ENCODE measurements around the gene YWHAB.

The YWHAB gene

DNA sequence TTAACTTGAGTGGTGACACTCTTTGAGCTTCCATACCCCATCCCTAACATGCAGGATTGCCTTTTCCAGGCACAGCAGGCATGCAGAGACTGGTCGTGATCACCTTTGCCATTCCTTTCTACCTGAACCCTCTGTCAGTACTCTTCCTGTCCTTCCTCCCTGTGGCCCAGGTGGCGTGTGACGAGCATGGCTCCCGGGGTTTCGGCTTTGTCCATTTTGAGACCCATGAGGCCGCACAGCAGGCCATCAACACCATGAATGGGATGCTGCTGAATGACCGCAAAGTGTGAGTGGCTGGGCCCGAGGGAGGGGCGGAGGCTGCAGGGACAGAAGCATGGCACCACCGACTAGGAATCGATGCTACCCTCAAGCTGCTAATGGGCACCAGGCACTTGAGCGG, 31.1 kb downstream of the YWHAB start:
- no peak for DNase-seq

DNA sequence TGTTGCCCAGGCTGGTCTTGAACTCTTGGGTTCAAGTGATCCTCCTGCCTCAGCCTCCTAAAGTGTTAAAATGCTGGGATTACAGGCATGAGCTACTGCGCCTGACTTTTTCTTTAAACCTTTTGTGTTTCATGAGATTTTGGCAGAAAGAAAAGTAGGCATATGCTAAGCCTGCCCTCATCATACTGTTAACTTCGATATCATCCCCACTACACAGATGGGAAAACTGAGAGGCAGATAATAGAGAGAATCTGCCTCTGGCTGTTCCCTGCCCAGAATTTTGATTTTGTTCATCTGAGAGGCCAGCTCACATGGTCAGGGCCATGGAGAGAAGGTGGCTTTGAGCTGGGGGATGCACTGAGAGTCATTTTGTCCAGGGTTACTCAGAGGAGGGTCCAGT, 31.9 kb downstream of the YWHAB start:
- DNase-seq, result no peak

DNA sequence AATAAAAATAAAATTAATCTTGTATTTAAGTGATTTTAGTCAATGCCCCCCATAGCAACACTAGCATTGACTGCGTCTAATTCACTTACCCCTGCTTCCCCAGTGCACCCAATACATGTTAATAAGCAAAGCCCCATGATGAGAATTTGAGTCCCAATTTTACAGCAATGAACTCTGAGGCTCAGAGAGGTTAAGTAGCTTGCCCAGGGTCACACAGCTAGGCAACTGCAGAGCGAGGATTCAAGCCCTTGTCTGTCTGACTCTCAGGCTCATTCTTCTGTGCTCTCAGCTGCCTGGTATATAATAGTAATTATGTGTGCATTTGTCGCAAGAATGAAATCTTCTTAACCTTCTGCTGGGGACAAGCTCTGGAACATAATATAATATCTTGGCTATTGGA, 32.8 kb downstream of the YWHAB start:
- no peak for DNase-seq

DNA sequence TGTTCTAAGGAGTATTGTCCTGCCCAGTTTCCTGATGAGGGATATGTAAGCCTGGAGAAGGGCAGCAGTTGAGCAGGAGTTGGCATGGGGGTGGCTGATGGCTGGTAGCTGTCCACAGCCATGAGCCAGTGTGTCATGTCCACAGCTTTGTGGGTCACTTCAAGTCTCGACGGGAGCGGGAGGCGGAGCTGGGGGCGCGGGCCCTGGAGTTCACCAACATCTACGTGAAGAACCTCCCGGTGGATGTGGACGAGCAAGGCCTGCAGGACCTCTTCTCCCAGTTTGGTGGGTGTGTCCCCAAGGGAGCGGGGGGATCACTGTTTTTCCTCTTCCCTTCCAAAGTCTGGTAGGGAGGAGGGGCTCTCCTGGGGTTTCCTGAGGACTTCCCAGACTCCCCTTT, 33.3 kb downstream of the YWHAB start:
- no peak for DNase-seq

DNA sequence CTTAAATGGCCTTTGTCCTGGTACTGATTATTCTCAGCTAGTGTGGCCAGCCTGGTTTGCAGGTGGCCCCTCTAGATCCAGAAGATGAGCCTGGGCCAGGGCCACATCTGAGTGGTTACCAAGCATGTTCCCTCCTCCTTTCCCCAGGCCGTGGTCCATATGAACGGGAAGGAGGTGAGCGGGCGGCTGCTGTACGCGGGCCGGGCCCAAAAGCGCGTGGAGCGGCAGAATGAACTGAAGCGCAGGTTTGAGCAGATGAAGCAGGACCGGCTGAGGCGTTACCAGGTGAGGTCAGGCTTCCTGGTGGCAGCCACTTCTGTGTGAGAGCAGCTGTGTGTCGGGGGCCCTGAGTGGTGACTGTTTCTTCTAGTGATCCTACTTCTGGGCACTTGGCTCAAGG, 35.9 kb downstream of the YWHAB start:
- no peak for DNase-seq

DNA sequence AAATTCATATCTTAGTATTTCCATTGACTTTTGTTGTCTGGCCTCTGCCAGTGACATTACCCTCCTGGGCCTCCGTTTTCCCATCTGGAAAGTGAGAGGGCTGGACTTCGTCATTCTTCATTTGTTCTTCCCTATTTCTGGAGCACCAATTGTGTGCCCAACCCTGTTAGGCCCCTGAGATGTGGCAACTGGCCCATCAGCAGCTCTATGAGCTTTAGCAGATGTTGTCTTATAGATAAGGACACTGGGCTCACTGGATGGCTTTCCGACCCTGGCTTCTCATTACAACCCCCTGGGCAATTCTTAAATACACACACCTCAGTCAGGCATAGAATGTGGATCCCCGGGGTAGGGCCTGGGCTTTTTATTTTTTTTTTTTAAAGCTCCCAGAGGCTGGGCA, 39.0 kb downstream of the YWHAB start:
- no peak for DNase-seq

DNA sequence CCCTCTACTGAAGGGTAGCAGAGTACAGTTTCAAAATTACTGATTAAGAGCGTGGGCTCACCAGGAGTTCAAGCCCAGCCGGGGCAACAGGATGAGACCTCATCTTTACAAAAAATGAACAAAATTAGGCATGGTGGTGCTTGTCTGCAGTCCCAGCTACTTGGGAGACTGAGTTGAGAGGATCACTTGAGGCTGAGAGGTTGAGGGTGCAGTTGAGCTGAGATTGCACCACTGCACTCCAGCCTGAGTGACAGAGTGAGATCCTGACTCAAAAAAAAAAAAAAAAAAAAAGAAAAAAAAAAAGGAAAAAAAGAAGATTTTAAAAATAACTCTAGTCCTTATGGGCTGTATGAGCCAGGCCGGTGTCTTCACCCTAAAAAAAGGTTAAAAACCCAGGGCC, 43.1 kb downstream of the YWHAB start:
- no peak for DNase-seq

DNA sequence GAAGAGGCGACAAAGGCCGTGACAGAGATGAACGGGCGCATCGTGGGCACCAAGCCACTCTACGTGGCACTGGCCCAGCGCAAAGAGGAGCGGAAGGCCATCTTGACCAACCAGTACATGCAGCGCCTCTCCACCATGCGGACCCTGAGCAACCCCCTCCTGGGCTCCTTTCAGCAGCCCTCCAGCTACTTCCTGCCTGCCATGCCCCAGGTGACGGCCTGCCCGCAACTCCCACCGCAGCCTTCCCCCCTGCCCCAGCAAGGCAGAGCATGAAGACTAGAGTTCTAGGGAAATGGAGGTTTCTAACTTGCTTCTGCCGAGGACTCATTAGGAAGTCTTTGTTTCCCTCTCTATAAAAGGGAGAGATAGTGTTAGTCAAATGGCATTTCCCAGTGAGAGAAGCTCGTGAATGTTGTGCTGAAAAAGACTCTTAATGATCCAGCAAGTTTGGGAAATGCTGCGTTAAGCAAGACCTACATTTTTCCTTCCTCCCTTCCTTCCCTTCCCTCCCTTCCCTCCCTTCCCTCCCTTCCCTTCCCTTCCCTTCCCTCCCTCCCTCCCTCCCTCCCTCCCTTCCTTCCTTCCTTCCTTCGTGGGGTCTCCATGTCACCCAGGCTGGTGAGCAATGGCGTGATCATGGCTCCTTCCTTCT, 45.1 kb downstream of the YWHAB start:
- DNase-seq, result no peak

DNA sequence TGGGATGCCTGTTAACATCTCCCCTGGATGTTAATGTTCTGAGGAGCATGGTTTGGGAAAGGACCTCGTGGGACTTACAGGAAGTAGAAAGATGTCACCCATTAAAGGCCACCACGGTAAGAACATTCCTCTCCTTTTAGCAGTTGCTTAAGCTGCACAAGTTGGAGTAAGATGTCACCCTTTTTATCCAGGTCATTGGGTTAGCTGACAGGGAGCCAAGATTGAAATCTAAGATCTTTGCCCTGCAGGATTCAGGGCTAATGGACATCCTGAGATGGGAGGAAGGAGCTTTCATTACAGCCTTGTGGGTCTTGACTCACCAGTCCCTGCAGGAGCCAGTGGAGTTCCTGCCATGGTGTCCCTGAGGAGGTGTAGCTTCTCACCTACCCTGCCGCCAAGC, 46.4 kb downstream of the YWHAB start:
- DNase-seq, result no peak

DNA sequence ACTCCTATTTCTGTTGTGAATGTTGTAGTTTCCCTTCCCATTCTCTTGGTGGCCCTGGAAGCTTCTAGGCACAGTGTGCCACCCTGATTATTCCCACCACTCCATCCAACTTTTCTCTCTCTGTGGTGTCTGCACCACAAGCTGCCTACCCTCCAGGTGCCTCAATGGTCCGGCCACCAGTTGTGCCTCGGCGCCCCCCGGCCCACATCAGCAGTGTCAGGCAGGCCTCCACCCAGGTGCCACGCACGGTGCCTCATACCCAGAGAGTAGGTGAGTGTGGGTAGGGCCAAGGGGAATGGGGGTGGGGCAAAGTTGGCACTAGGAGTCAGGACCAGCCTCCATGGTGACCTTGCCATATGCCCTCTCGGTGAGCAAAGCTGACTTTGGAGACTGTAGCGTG, 47.4 kb downstream of the YWHAB start:
- DNase-seq, result no peak

DNA sequence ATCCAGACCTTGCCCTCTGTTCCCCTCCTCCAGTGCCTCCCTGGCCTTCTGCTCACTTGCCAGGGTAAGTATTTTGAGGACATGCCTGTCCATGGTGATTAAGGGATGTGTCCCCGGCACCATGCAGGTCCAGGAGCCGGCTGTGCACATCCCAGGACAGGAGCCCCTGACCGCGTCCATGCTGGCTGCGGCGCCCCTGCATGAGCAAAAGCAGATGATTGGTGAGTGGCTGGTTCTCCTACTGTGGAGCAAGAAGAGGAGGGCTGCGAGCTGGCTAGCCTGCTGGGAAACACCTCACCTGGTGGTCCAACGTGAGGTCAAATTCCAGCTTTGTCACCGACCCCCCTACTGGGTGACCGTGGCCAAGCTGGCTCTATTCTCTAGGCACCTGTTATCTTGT, 51.0 kb downstream of the YWHAB start:
- no peak for DNase-seq

DNA sequence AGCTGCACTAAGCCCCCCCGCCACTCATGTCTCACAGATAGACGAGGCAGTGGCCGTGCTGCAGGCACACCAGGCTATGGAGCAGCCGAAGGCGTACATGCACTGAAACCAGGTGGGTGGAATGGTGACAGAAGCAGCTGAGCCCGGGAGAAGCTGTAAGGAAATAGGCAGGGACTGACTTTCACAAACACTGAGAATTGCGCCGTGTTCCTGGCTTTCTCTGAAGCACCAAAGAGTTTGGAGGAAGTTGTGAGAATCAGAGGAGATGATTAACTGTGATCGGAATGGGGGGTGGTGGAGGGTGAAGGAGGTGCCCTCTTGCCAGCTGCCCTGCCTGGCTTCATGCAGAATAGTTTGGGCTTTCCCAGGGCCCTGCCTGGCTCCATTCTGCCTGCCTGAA, 53.1 kb downstream of the YWHAB start:
- DNase-seq, result no peak

DNA sequence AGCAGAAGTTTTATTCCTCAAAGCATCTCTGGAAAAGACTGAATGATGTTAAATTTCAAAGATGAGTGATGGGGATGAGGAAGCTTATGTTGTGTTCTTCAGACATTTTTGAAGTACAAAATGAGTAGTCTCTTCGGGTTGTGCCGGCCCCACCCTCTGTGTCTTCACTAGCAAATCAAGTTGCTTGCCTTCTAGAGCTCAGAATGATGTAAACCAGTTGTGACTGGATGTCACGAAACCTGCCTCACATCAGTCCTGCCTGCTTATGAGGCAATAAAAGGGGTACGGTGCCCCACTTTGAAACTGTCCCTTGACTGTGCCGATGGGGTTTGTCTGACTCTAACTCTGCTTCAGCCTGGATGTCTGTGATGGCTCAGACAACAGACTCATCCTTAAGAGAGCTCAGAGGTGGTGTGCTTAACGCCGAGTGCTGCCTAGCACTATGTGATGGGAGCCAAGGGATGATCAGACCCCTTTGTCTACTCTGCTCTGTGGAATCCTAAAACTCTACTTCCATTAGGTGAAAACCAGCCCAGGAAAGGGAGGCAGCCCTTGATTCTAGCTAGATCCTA, 55.7 kb downstream of the YWHAB start:
- DNase-seq, result no peak

DNA sequence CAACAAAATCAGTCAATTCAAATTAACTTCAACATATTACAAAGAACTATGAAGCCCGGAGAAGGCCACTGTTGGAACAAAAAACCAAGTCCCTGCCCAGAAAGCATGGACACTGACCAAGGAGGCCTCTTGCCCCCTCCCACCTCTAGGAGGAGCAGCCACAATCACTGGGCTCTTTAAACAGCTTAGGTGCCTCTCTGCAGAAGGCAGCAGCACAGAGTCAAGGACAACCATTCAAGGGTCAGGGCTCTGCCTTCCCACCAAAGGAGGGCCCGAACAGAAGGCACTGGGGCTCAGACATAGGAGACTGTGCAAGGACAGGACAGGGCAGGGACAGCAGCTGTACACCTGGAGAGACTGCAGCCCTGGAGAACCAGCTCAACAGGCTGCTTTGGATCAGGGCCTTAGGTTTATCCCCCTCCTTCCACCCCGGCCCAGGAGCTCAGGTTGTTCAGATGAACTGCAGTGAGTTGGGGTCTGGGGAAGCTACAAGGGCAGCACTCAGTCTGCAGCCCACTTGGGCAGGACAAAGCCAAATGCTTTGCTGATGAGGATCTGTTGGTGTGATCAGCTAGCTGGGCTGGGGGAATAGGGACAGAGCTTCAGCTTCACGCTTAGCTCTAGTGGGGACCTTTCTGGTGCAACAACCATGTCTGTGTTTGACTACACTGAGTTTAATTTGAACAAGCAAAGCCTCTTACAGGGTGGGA, 56.9 kb downstream of the YWHAB start:
- no peak for DNase-seq

DNA sequence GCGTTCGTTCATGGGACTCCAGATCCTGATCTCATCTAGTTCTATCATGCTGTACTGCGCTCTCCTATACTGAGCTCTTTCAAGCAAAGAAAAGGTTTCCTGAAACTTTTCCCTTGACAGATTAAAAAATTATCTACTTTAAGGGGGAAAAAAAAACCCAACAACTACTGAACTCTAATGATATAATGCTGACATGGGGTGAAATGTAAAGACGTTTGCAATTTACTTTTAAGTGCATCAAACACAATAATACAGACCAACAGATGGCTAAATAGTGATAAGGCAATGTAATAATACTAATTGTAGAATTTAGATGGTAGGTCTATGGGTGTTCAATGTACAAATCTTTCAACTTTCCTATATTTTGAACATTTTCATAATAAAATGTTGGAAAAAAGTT, 58.3 kb downstream of the YWHAB start:
- DNase-seq, result no peak

DNA sequence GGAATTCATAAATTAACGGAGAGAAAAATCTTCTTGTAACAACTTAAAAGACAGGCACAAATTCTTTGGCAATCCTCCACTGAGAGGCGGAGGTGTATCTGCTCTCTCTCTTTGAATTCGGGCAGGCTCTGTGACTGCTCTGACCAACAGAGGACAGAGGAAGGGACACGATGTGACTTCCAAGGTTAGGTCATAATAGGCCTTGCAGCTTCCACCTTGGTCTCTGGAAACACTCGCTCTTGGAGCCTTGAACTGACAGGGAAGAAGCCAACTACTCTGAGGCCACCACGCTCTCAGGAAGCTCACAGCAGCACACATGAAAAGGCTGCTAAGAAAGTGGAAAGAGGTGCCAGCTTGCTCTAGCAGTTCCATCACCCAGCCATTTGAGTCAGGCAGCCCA, 59.8 kb downstream of the YWHAB start:
- DNase-seq, result no peak

DNA sequence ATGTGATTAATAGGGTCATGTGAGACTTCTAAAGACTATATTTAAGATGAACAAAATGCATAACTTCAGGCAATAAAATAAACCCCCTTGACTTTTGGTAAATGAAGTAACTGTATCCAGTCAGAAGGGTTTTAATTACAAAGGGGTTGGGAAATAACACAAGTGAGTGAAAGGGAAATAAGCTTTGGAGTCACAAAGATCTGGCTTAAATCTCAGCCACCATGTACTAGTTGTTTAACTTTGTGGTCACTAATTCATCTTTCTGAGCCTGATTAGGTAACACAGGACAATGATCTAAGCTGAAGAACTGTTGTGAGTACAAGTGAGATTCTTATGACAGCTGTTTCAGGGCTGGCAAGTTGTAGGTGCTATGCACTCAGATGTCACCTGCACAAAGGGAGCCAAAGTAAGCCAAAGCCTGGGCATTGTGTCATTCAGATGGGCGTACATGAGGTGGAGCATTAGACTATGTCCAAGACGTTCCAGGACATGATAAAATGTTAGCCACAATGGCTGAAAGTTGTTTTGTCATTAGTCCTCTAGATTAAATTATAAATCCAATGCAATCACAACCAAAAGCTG, 60.9 kb downstream of the YWHAB start:
- no peak for DNase-seq

DNA sequence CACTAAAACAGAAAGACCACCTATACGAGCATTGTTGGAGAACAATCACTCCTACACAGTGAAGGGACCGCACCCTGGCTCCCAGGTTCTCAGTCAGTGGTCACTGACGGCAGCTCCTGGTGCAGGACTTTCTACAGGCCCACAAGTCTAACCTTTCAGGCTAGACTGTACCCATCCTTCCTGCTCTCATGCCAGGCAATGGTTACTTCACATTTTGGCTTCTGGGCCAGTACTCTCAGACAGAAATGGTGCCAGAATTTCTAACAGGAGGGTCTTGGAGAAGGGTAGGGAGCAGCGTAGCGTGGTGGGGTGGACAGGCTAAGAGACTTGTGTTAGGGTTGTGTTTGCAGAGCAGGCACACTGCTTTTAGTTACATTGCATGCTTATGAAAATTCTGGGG, 62.6 kb downstream of the YWHAB start:
- no peak for DNase-seq

DNA sequence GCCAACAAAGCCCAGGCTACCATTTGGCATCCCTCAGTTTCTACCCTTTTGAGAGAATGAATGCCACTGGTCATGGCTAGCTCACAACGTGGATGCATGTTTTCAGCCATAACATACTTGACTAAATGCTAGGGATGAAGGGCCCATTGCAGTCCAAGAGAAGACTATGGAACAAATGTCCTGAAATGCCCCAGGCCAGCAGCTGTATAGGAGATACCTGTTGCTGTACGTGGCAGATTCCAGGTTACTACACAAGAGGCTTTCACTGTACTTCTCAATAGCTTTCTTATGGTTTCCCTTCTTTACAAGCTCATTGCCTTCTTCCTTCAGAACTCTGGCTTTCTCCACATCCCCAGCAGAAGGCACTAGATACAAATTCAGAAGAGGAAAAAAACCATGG, 63.0 kb downstream of the YWHAB start:
- DNase-seq, result no peak

DNA sequence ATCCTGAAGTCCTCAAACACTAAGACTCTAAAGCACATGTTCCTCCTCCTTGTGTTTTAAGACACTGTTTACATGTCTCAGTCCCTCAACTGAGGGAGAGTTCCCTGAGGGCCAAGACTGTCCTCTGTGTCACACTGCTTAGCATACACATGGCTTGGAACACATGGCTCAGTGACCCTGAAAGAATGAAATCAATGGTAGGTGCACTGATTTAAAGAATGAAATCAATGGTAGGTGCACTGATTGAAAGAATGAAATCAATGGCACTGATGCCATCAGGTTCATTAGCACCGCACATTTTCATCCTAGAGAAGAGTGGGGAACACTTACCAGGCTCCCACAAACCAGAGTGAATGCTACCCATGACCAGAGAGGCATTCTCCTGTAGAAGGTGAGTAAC, 64.9 kb downstream of the YWHAB start:
- DNase-seq, result no peak

DNA sequence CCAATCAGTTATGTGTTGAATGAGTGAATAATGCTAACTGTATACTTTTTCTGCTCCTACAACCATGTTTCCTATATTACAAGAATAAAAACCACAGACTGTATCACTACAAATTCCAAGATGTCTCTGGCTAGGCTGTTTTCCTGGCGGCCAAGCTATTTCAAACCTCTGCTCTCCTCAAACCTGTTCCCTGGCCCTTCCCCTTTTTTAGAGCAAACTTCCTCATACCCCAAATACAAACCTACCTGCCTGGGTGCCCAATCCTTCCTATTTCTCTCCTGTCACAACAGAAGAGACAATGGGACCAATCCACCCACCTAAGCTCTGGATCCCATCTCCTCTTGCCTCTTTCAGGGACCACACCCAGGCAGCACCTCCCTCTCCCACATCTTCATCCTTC, 67.2 kb downstream of the YWHAB start:
- DNase-seq, result no peak

DNA sequence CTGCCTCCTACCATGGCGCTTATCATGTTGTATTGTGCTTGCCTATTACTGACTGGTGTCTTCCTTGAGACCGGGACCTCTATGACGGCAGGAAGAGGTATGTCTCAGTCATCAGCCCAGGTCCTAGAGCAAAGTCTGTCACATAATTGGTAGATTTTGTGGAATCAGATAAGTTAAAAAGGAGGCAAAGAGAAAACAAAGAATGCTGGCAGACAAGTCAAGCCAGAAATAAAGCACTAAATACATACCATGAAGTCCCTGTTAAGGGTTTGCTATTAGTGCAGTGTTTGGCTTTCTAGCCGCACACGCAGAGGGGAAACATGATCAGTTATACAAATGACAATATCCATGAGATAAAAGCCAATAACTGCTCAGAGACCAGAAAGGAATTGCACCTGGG, 68.7 kb downstream of the YWHAB start:
- DNase-seq, result no peak

DNA sequence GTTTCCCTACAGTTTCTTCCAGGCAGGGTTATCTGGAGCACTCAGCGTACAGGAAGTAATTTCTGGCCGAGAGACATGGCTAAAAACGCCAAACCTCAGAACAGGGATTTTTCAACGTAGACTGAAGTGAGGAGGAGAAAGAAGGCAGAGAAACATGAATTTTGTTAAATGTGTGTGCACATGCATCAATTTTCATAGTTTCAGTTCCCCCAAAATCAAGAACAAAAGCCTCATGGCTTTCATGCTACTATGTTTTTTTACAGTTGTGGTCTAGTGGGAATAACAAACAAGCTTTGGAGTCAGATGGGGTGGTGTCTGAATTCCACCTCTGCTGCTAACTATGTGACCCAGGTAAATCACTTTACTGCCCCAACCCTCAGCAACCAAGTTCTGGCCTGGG, 69.8 kb downstream of the YWHAB start:
- no peak for DNase-seq

DNA sequence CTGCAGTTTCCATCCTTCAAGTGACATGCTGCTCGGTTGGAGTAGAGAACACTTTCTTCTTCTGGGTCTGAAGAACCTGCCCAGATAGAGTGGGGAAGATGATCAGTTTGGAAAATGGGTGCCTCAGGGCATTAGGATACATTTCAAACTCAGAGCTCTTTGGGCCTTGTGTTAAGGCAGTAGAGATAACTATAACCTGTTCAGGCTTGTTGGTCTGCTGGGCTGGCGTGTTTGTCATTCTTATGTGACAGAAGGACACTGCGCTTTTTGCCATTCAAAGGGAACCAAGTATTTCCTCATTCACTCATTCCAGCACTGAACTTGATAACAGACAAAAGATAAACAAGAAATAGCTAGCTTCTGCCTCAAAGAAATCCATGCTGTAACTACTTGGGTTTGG, 70.9 kb downstream of the YWHAB start:
- no peak for DNase-seq
